Adipocyte (in vitro differentiated cells): ENCODE results near the gene TRIP6.

Experiments
- DNase-seq: peaks from one replicate; pipeline ENCODE4 v3.0.0-alpha.2; 2015; ENCODE audit warnings: low read depth
- H3K27me3 ChIP-seq: replicated peaks from 2 replicates; pipeline ENCODE4 v1.7.0; 2013; ENCODE audit warnings: mild to moderate bottlenecking, low read length, moderate library complexity; ENCODE audit not compliant: control insufficient read depth, insufficient read depth
- H3K36me3 ChIP-seq: 2 replicates; pipeline ENCODE4 v1.7.0; 2013; ENCODE audit warnings: low read length, mild to moderate bottlenecking, moderate library complexity; ENCODE audit not compliant: control insufficient read depth, insufficient read depth, severe bottlenecking
- H3K4me1 ChIP-seq: 2 replicates; pipeline ENCODE4 v1.7.0; 2013; ENCODE audit warnings: mild to moderate bottlenecking, low read length, moderate library complexity; ENCODE audit not compliant: control insufficient read depth, insufficient read depth
- H3K4me3 ChIP-seq: 2 replicates; pipeline ENCODE4 v1.7.0; 2013; ENCODE audit warnings: mild to moderate bottlenecking, low read length, moderate library complexity
- H3K9ac ChIP-seq: 2 replicates; pipeline ENCODE4 v1.7.0; 2013; ENCODE audit warnings: mild to moderate bottlenecking, low read length, moderate library complexity
- H3K9me3 ChIP-seq: 2 replicates; pipeline ENCODE4 v1.7.0; 2013; ENCODE audit warnings: mild to moderate bottlenecking, low read length, moderate library complexity; ENCODE audit not compliant: control insufficient read depth

The TRIP6 gene

GRCh38 chr7:100894860-100895700, 27.9 kb downstream of the TRIP6 start:
- H3K27me3 ChIP-seq: peaks cover 18% of the 10 kb centered on the region
- no peaks in the 10 kb centered on the region for H3K9me3 ChIP-seq
- H3K4me1 ChIP-seq: peaks cover 22% of the 10 kb centered on the region
- H3K9ac ChIP-seq: peak overlapping the region; percentile 91
- peaks cover 5% of the 10 kb centered on the region for H3K36me3 ChIP-seq
- peak overlapping the region; percentile 81 for H3K4me3 ChIP-seq
- DNase-seq: peak; percentile 78

GRCh38 chr7:100895701-100895955, 28.4 kb downstream of the TRIP6 start, which contains the start of gene ACHE:
Gene ACHE (minus strand): TSS chr7:100895888. CDS start chr7:100894232, 1,656 bp downstream.
- no peak for DNase-seq
- H3K4me1 ChIP-seq: peaks cover 19% of the 10 kb centered on the region
- H3K9me3 ChIP-seq: no peaks in the 10 kb centered on the region
- H3K9ac ChIP-seq: peak within 1 kb of the TSS; percentile 91
- H3K36me3 ChIP-seq: peaks cover 5% of the 10 kb centered on the region
- H3K27me3 ChIP-seq: peaks cover 23% of the 10 kb centered on the region
- H3K4me3 ChIP-seq: peak within 1 kb of the TSS; percentile 81

GRCh38 chr7:100895956-100896731, 29.0 kb downstream of the TRIP6 start:
- peaks cover 14% of the 10 kb centered on the region for H3K4me1 ChIP-seq
- H3K9ac ChIP-seq: peak overlapping the region; percentile 5
- peaks cover 28% of the 10 kb centered on the region for H3K27me3 ChIP-seq
- peaks cover 5% of the 10 kb centered on the region for H3K36me3 ChIP-seq
- peak overlapping the region; percentile 61 for H3K4me3 ChIP-seq
- H3K9me3 ChIP-seq: no peaks in the 10 kb centered on the region
- peak; percentile 50 for DNase-seq

- no peak overlapping the region for H3K9ac ChIP-seq
- H3K9me3 ChIP-seq: no peaks in the 10 kb centered on the region
- DNase-seq: peak; percentile 80
- H3K4me1 ChIP-seq: peaks cover 8% of the 10 kb centered on the region
- H3K36me3 ChIP-seq: peaks cover 5% of the 10 kb centered on the region
- H3K4me3 ChIP-seq: no peak overlapping the region
- peaks cover 32% of the 10 kb centered on the region for H3K27me3 ChIP-seq
These were observed 29.8 kb downstream of the TRIP6 start for GRCh38 chr7:100896732-100897608.

- Histone ChIP-seq H3K4me1 (peaks cover 6% of the 10 kb centered on the region), H3K36me3 (peaks cover 2% of the 10 kb centered on the region)
These were observed 30.7 kb downstream of the TRIP6 start for GRCh38 chr7:100897772-100898454.

GRCh38 chr7:100899432-100899831, 32.2 kb downstream of the TRIP6 start:
- Histone ChIP-seq H3K36me3 (no peaks in the 10 kb centered on the region), H3K4me1 (no peaks in the 10 kb centered on the region), H3K4me3 (no peak overlapping the region), H3K9ac (no peak overlapping the region), H3K9me3 (no peaks in the 10 kb centered on the region), H3K27me3 (peaks cover 35% of the 10 kb centered on the region)
- DNase-seq: no peak

More at GRCh38 chr7:100897772-100898454, 30.7 kb downstream of the TRIP6 start:
- H3K27me3 ChIP-seq: peaks cover 35% of the 10 kb centered on the region
- no peak for DNase-seq
- H3K9ac ChIP-seq: no peak overlapping the region
- H3K4me3 ChIP-seq: no peak overlapping the region
- no peaks in the 10 kb centered on the region for H3K9me3 ChIP-seq

GRCh38 chr7:100900978-100901377, 33.8 kb downstream of the TRIP6 start:
- H3K4me3 ChIP-seq: no peak overlapping the region
- no peak overlapping the region for H3K9ac ChIP-seq
- H3K9me3 ChIP-seq: no peaks in the 10 kb centered on the region
- peaks cover 34% of the 10 kb centered on the region for H3K27me3 ChIP-seq
- no peaks in the 10 kb centered on the region for H3K4me1 ChIP-seq
- no peak for DNase-seq
- H3K36me3 ChIP-seq: no peaks in the 10 kb centered on the region

GRCh38 chr7:100901921-100902332, 34.7 kb downstream of the TRIP6 start:
- Histone ChIP-seq H3K36me3 (no peaks in the 10 kb centered on the region), H3K9ac (no peak overlapping the region), H3K9me3 (peaks cover 7% of the 10 kb centered on the region), H3K4me3 (no peak overlapping the region), H3K4me1 (no peaks in the 10 kb centered on the region), H3K27me3 (peaks cover 29% of the 10 kb centered on the region)
- no peak for DNase-seq

- no peak overlapping the region for H3K9ac ChIP-seq
- H3K36me3 ChIP-seq: no peaks in the 10 kb centered on the region
- no peak overlapping the region for H3K4me3 ChIP-seq
- peaks cover 25% of the 10 kb centered on the region for H3K27me3 ChIP-seq
- H3K4me1 ChIP-seq: no peaks in the 10 kb centered on the region
- peaks cover 7% of the 10 kb centered on the region for H3K9me3 ChIP-seq
- DNase-seq: no peak
These were observed 35.5 kb downstream of the TRIP6 start for GRCh38 chr7:100902638-100903037.

GRCh38 chr7:100908512-100908911, 41.3 kb downstream of the TRIP6 start:
- H3K9ac ChIP-seq: no peak overlapping the region
- no peak overlapping the region for H3K4me3 ChIP-seq
- H3K9me3 ChIP-seq: peaks cover 7% of the 10 kb centered on the region
- H3K36me3 ChIP-seq: no peaks in the 10 kb centered on the region
- H3K4me1 ChIP-seq: no peaks in the 10 kb centered on the region
- no peak for DNase-seq
- H3K27me3 ChIP-seq: peaks cover 3% of the 10 kb centered on the region
